Natural killer cell (primary cell): ENCODE data around the gene EDARADD. TPM values are rescaled to one million over a fixed set of nuclear protein-coding genes. Genes with fewer than 3 reads are reported as not detected.

ENCODE experiments used
- ATAC-seq, 3 donors: fragments of 150-1000 bp in 2 of 3; fragments of 200-7000 bp in 1 of 3; cut with Tn5 transposase; 1 replicate in 1 of 3; 2 replicates in 2 of 3; pipeline ENCODE4 v1.10.0; 2021; ENCODE audit warnings: mild to moderate bottlenecking in 2 of 3, moderate library complexity in 2 of 3
- DNase-seq, 2 donors: peaks; one replicate each; pipeline versions ENCODE4 v3.0.0 to v3.0.0-alpha.2; 2013 to 2021; ENCODE audit warnings: mixed read lengths in 1 of 2
- H3K27ac ChIP-seq: one replicate; pipeline ENCODE4 v1.5.1; 2013; ENCODE audit warnings: mild to moderate bottlenecking, low read length
- H3K27me3 ChIP-seq: one replicate; pipeline ENCODE4 v1.6.1; 2013; ENCODE audit warnings: low read length; ENCODE audit not compliant: control insufficient read depth, insufficient read depth
- H3K36me3 ChIP-seq: one replicate; pipeline ENCODE4 v1.6.1; 2013; ENCODE audit warnings: low read length; ENCODE audit not compliant: control insufficient read depth, insufficient read depth
- H3K4me1 ChIP-seq: one replicate; pipeline ENCODE4 v1.6.1; 2013; ENCODE audit warnings: low read length; ENCODE audit not compliant: control insufficient read depth, insufficient read depth
- H3K4me3 ChIP-seq: one replicate; pipeline ENCODE4 v1.5.1; 2013; ENCODE audit warnings: low read length
- H3K9me3 ChIP-seq: one replicate; pipeline ENCODE4 v1.6.1; 2013; ENCODE audit warnings: low read length; ENCODE audit not compliant: control insufficient read depth, insufficient read depth
- H3K27ac Mint-ChIP-seq, 2 donors: one replicate each; pipeline ENCODE4 v1.8.0; 2022; ENCODE audit warnings: mild to moderate bottlenecking in 2 of 2, mixed read lengths in 2 of 2, moderate library complexity in 1 of 2
- H3K27me3 Mint-ChIP-seq, 2 donors: one replicate each; pipeline ENCODE4 v1.8.0; 2022; ENCODE audit warnings: low read depth in 2 of 2, mixed read lengths in 2 of 2
- H3K36me3 Mint-ChIP-seq: one replicate; pipeline ENCODE4 v1.8.0; 2022; ENCODE audit warnings: mixed read lengths
- H3K4me1 Mint-ChIP-seq, 2 donors: one replicate each; pipeline ENCODE4 v1.8.0; 2022; ENCODE audit warnings: mixed read lengths in 2 of 2
- H3K4me3 Mint-ChIP-seq: one replicate; pipeline ENCODE4 v1.8.0; 2022; ENCODE audit warnings: mild to moderate bottlenecking, moderate library complexity, mixed read lengths
- H3K9me3 Mint-ChIP-seq, 2 donors: one replicate each; pipeline ENCODE4 v1.8.0; 2022; ENCODE audit warnings: mixed read lengths in 2 of 2
- WGBS: methylation state at CpG from one replicate; pipeline ENCODE4 v1.1.7; 2013; ENCODE audit warnings: missing lambda C conversion rate; ENCODE audit not compliant: insufficient coverage; 5-methylcytosine and 5-hydroxymethylcytosine counted together
- intact Hi-C: fragments of 100-400 bp; cut with micrococcal nuclease; formaldehyde crosslinking; loops from one replicate; pipeline ENCODE4 v1.14.2; 2022
- total RNA-seq, 4 donors: library from RNA; stranded (reverse); fragments of 120-200 nt in 1 of 4; gene quantifications; one replicate each; pipeline versions ENCODE4 v1.2.3 to v1.2.4, GENCODE V29; 2013 to 2022
- TF ChIP-seq, protein P1 (sequence below): fragments of 200-600 bp; IDR thresholded peaks from one replicate; pipeline ENCODE4 v1.8.0; 2022; ENCODE audit warnings: antibody characterized with exemption

Gene EDARADD
- total RNA-seq, 3 donors from 2014 or later (not counting 1 experiment from before 2014, with no cell fraction given): 2.0 to 5.4 (median 2.6) TPM

DNA sequence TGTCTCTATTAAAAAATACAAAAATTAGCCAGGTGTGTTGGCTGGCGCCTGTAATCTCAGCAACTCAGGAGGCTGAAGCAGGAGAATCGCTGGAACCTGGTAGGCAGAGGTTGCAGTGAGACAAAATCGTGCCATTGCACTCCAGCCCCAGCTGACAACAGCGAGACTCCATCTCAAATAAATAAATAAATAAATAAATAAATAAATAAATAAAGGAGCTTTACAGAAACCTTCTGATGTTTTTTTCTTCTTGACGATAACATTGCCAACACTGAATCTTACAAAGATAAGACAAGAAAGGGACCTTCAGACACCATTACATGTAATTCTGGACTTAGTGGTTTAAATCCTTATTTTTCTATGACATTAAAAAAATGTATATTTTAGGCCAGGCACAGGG is 81.9 kb downstream of the EDARADD start:
- H3K27me3 ChIP-seq: no peaks in the 10 kb centered on the region
- TF ChIP-seq, protein P1, sequence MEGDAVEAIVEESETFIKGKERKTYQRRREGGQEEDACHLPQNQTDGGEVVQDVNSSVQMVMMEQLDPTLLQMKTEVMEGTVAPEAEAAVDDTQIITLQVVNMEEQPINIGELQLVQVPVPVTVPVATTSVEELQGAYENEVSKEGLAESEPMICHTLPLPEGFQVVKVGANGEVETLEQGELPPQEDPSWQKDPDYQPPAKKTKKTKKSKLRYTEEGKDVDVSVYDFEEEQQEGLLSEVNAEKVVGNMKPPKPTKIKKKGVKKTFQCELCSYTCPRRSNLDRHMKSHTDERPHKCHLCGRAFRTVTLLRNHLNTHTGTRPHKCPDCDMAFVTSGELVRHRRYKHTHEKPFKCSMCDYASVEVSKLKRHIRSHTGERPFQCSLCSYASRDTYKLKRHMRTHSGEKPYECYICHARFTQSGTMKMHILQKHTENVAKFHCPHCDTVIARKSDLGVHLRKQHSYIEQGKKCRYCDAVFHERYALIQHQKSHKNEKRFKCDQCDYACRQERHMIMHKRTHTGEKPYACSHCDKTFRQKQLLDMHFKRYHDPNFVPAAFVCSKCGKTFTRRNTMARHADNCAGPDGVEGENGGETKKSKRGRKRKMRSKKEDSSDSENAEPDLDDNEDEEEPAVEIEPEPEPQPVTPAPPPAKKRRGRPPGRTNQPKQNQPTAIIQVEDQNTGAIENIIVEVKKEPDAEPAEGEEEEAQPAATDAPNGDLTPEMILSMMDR: no peak
- no peak overlapping the region for H3K27ac Mint-ChIP-seq
- 96% methylated on average over 3 of the region's 5 CpGs for WGBS
- no peaks in the 10 kb centered on the region for H3K9me3 Mint-ChIP-seq
- no peaks in the 10 kb centered on the region for H3K36me3 ChIP-seq
- H3K9me3 ChIP-seq: no peaks in the 10 kb centered on the region
- no peaks in the 10 kb centered on the region for H3K36me3 Mint-ChIP-seq
- no peak overlapping the region for H3K4me3 ChIP-seq
- H3K4me3 Mint-ChIP-seq: no peak overlapping the region
- no peaks in the 10 kb centered on the region for H3K27me3 Mint-ChIP-seq
- H3K27ac ChIP-seq: no peak overlapping the region
- intact Hi-C loops: no loop called here
- ATAC-seq: no peak
- DNase-seq: no peak
- H3K4me1 ChIP-seq: no peaks in the 10 kb centered on the region
- H3K4me1 Mint-ChIP-seq: no peaks in the 10 kb centered on the region

DNA sequence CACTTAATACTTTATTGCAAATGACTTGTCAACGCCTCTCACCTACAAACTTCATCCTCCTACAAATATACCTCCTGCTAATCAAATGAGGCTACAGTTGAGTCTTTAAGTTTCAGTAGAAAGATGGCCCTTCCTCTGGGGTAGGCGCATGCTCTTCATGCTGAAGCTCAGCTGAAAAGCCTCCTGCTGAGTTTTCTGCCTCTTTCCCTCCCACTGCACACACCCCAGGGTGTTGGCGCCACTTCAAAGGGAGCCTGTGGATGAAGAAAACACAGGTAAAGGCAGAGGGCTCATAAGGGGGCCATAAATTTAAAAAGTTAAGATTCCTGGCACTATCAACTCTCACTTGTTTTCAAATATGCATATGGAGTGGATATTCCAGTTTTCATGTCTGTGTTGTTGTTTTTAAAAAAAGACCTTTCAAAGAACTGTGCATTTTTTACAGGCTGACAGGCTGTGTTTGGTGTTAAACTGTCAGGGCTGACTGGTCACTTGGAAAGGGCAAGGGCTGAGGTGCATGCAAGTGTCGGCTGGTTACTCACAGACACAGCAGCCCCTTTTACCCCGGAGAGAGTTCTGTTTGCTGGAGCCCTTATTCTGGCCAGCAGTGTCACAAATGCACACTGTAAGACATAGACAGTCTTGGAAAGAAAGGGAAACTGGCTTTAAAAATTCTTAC is 86.8 kb downstream of the EDARADD start:
- H3K27me3 Mint-ChIP-seq: no peaks in the 10 kb centered on the region
- H3K4me1 ChIP-seq: no peaks in the 10 kb centered on the region
- H3K9me3 ChIP-seq: no peaks in the 10 kb centered on the region
- H3K27me3 ChIP-seq: no peaks in the 10 kb centered on the region
- H3K27ac Mint-ChIP-seq: no peak overlapping the region
- ATAC-seq (no peak), DNase-seq (no peak)
- no peaks in the 10 kb centered on the region for H3K36me3 Mint-ChIP-seq
- no peaks in the 10 kb centered on the region for H3K36me3 ChIP-seq
- 87% methylated on average over 4 of the region's 5 CpGs for WGBS
- H3K4me3 ChIP-seq: no peak overlapping the region
- TF ChIP-seq, protein P1: no peak
- no peak overlapping the region for H3K27ac ChIP-seq
- H3K4me3 Mint-ChIP-seq: no peak overlapping the region
- no peaks in the 10 kb centered on the region for H3K9me3 Mint-ChIP-seq
- intact Hi-C loops: no loop called here
- no peaks in the 10 kb centered on the region for H3K4me1 Mint-ChIP-seq

DNA sequence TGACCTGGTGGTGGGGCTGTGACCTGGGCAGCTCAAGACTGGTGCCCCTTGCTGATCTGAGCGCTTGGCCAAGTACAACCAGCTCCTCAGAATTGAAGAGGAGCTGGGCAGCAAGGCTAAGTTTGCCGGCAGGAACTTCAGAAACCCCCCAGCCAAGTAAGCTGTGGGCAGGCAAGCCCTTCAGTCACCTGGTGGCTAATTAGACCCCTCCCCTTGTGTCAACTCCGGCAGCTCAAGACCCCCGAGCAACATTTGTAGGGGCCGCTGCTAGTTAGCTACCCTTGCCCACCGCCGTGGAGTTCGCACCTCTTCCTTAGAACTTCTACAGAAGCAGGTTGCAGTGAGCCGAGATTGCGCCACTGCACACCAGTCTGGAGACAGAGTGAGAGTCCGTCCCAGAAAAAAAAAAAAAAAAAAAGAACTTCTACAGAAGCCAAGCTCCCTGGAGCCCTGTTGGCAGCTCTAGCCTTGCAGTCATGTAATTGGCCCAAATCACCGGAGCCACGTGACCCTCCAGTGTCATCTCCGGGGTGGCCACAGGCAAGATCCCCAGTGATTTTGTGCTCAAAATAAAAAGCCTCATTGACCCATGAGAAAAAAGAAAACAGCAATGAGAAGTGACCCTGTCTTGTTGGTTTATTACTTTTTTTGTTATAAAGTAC is 90.4 kb downstream of the EDARADD start:
- Histone ChIP-seq H3K27ac (no peak overlapping the region), H3K36me3 (no peaks in the 10 kb centered on the region), H3K4me1 (no peaks in the 10 kb centered on the region), H3K27me3 (no peaks in the 10 kb centered on the region), H3K4me3 (no peak overlapping the region), H3K9me3 (no peaks in the 10 kb centered on the region)
- DNase-seq (no peak), ATAC-seq (no peak)
- no peaks in the 10 kb centered on the region for H3K9me3 Mint-ChIP-seq
- H3K4me1 Mint-ChIP-seq: no peaks in the 10 kb centered on the region
- H3K27me3 Mint-ChIP-seq: no peaks in the 10 kb centered on the region
- 94% methylated on average over 14 of the region's 14 CpGs for WGBS
- intact Hi-C loops: no loop called here
- no peak overlapping the region for H3K4me3 Mint-ChIP-seq
- TF ChIP-seq, protein P1: no peak
- no peak overlapping the region for H3K27ac Mint-ChIP-seq
- H3K36me3 Mint-ChIP-seq: no peaks in the 10 kb centered on the region
